ENCODE results near the gene GNA12. TPM values are rescaled to one million over a fixed set of nuclear protein-coding genes. Genes with fewer than 3 reads are reported as not detected.

Gene GNA12
- total and polyA plus RNA-seq, 9 of the 15 experiments (the other 6 are each of a cell fraction or from before 2014, with no cell fraction given): 0.65 to 32.7 (median 9.6) TPM

DNA sequence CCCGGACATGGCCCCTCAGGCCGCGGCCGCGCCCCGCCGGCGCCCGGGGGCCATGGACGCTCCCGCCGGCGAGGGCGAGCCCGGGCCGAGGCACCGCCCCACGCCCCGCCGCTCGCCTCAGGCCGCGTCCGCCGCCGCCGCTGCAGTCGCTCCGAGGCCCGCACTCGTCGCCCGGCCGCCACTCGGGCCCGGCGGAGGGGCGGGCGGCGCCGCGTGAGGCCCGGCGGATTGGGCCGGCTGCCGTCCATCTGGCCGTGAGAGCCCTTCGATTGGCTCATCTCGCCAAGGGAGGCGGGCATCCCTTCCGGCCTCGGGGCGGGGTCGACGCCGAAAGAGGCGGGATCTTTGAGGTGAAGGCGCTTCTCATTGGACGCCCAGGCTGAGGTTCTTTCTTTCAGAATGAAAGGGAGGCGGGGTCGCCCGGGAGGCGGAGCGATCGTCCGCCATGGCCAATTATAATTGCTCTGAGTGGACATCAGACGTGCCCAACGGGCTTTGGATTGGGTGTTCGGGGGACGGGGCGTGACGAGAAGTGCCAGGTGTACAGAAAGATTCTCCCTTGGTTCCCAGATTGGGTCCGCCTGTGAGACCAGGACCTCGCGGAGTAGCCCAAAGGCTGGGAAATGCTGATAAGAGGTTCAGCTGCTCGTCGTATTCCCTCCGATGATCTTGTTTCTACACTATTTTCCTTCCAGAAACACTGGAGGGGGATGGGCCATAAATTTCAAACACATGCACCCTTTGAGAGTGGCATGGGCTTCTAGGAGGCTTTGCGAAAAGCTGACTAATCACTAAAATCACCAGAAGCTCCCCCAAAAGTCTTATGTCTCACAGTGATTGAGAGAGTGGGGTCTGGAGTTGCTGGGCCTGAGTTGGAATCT is at the start of gene GNA12 (continued):
- TF ChIP-seq RUNX1 (IDR thresholded peaks at IDR 0.05; ENCODE audit: low read depth) (no peak), NCOA2 (IDR thresholded peaks at IDR 0.05; ENCODE audit: partially characterized antibody in 2 of 2) (no peak), POLR3A (IDR thresholded peaks at IDR 0.05; ENCODE audit: borderline replicate concordance, extremely low read depth, insufficient read depth, insufficient read length) (no peak), ZNF408 (CRISPR knock-in tag; IDR thresholded peaks at IDR 0.05; ENCODE audit: low read depth) (no peak), KAT2B (IDR thresholded peaks at IDR 0.05; ENCODE audit: low read depth, low read length) (no peak), CSDE1 (IDR thresholded peaks at IDR 0.05) (no peak), SLC30A9 (CRISPR knock-in tag; IDR thresholded peaks at IDR 0.05) (no peak), TCF7L2 (IDR thresholded peaks at IDR 0.05; ENCODE audit: low read depth, low read length) (no peak), ZNF133 (CRISPR knock-in tag; IDR thresholded peaks at IDR 0.05) (no peak), PATZ1 (CRISPR knock-in tag; IDR thresholded peaks at IDR 0.05; ENCODE audit: borderline replicate concordance) (no peak), ZNF12 (CRISPR knock-in tag; IDR thresholded peaks at IDR 0.05) (no peak), CREM (IDR thresholded peaks at IDR 0.05; ENCODE audit: low read depth) (peak; percentile 79), RNF2 (IDR thresholded peaks at IDR 0.05) (no peak), KLF1 (tag; IDR thresholded peaks at IDR 0.05) (no peak), ELF4 (CRISPR knock-in tag; IDR thresholded peaks at IDR 0.05) (0 out of 2 replicates have a peak, but pooled peaks have one; percentile 13), MXI1 (IDR thresholded peaks at IDR 0.05; ENCODE audit: low read depth, low read length) (no peak), PYGO2 (tag; IDR thresholded peaks at IDR 0.05) (no peak), PHF8 (IDR thresholded peaks at IDR 0.05; ENCODE audit: borderline replicate concordance, low read length) (peak; percentile 58; the same call in 1 of the 2 replicates), HOXB6 (CRISPR knock-in tag; IDR thresholded peaks at IDR 0.05; ENCODE audit: borderline replicate concordance) (no peak), OTX1 (CRISPR knock-in tag; IDR thresholded peaks at IDR 0.05) (peak; percentile 49; the same call in 1 of the 2 replicates), GABPB1 (CRISPR knock-in tag; IDR thresholded peaks at IDR 0.05) (peak; percentile 55; the same call in 1 of the 2 replicates), U2AF2 (optimal IDR thresholded peaks at IDR 0.05; ENCODE audit: low read depth, low read length) (no peak), PHB (CRISPR knock-in tag; IDR thresholded peaks at IDR 0.05) (no peak)
- TF ChIP-seq, protein P1, sequence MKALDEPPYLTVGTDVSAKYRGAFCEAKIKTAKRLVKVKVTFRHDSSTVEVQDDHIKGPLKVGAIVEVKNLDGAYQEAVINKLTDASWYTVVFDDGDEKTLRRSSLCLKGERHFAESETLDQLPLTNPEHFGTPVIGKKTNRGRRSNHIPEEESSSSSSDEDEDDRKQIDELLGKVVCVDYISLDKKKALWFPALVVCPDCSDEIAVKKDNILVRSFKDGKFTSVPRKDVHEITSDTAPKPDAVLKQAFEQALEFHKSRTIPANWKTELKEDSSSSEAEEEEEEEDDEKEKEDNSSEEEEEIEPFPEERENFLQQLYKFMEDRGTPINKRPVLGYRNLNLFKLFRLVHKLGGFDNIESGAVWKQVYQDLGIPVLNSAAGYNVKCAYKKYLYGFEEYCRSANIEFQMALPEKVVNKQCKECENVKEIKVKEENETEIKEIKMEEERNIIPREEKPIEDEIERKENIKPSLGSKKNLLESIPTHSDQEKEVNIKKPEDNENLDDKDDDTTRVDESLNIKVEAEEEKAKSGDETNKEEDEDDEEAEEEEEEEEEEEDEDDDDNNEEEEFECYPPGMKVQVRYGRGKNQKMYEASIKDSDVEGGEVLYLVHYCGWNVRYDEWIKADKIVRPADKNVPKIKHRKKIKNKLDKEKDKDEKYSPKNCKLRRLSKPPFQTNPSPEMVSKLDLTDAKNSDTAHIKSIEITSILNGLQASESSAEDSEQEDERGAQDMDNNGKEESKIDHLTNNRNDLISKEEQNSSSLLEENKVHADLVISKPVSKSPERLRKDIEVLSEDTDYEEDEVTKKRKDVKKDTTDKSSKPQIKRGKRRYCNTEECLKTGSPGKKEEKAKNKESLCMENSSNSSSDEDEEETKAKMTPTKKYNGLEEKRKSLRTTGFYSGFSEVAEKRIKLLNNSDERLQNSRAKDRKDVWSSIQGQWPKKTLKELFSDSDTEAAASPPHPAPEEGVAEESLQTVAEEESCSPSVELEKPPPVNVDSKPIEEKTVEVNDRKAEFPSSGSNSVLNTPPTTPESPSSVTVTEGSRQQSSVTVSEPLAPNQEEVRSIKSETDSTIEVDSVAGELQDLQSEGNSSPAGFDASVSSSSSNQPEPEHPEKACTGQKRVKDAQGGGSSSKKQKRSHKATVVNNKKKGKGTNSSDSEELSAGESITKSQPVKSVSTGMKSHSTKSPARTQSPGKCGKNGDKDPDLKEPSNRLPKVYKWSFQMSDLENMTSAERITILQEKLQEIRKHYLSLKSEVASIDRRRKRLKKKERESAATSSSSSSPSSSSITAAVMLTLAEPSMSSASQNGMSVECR (CRISPR knock-in tag; IDR thresholded peaks at IDR 0.05): no peak

Measured in K562 (cell line).